GM21526 (cell line): ENCODE results near the gene UGGT1.

Experiments
- ATAC-seq: cut with Tn5 transposase; IDR thresholded peaks from one replicate; pipeline ENCODE4 v1.9.1; 2021; ENCODE audit warnings: moderate library complexity; ENCODE audit not compliant: unreplicated experiment, low FRiP score

Gene UGGT1

GRCh38 chr2:128090945-128091725, at the start of gene UGGT1:
Gene UGGT1 (plus strand): TSS chr2:128091200. CDS start chr2:128091358, 158 bp downstream.
- ATAC-seq, result peak; percentile 91

- ATAC-seq, result no peak
Observed at GRCh38 chr2:128041561-128041960, 49.4 kb upstream of the UGGT1 start.

- no peak for ATAC-seq
Observed at GRCh38 chr2:128043041-128043440, 48.0 kb upstream of the UGGT1 start.

- no peak for ATAC-seq
Observed at GRCh38 chr2:128053331-128053730, 37.7 kb upstream of the UGGT1 start.

- no peak for ATAC-seq
Observed at GRCh38 chr2:128054104-128054885, 36.7 kb upstream of the UGGT1 start.

- no peak for ATAC-seq
Observed at GRCh38 chr2:128057334-128057733, 33.7 kb upstream of the UGGT1 start.

GRCh38 chr2:128058114-128058513, 32.9 kb upstream of the UGGT1 start:
- no peak for ATAC-seq

GRCh38 chr2:128062571-128062970, 28.4 kb upstream of the UGGT1 start:
- no peak for ATAC-seq

GRCh38 chr2:128064353-128064752, 26.6 kb upstream of the UGGT1 start:
- no peak for ATAC-seq

GRCh38 chr2:128069769-128070168, 21.2 kb upstream of the UGGT1 start:
- no peak for ATAC-seq

- no peak for ATAC-seq
Observed at GRCh38 chr2:128073278-128073677, 17.7 kb upstream of the UGGT1 start.

GRCh38 chr2:128076461-128077106, 14.4 kb upstream of the UGGT1 start:
- no peak for ATAC-seq

- no peak for ATAC-seq
Observed at GRCh38 chr2:128084757-128085156, 6.2 kb upstream of the UGGT1 start.

GRCh38 chr2:128086244-128086643, 4.8 kb upstream of the UGGT1 start:
- ATAC-seq, result no peak

GRCh38 chr2:128090575-128090944, 440 bp upstream of the UGGT1 start:
- ATAC-seq, result no peak

GRCh38 chr2:128091726-128092080, 703 bp downstream of the UGGT1 start:
- peak; percentile 7 for ATAC-seq

- no peak for ATAC-seq
Observed at GRCh38 chr2:128092656-128093055, 1.7 kb downstream of the UGGT1 start.

- ATAC-seq, result no peak
Observed at GRCh38 chr2:128093762-128094161, 2.8 kb downstream of the UGGT1 start.

- no peak for ATAC-seq
Observed at GRCh38 chr2:128095201-128095600, 4.2 kb downstream of the UGGT1 start.

GRCh38 chr2:128103407-128103806, 12.4 kb downstream of the UGGT1 start:
- no peak for ATAC-seq

GRCh38 chr2:128105072-128105471, 14.1 kb downstream of the UGGT1 start:
- no peak for ATAC-seq
